Activated CD8-positive, alpha-beta memory T cell treated with anti-CD3 and anti-CD28 coated beads, Interleukin-2, amount 10 ng/mL, durations not matched to agents 7 days and 5 days (primary cell): ENCODE results near the gene CELF2. TPM values are rescaled to one million over a fixed set of nuclear protein-coding genes. Genes with fewer than 3 reads are reported as not detected.
A peak's percentile ranks its signal among the peaks of the same experiment; 100 is the strongest.

ENCODE experiments used
- ATAC-seq: fragments of 150-1000 bp; cut with Tn5 transposase; one replicate; pipeline ENCODE4 v1.10.0; 2021; ENCODE audit warnings: moderate library complexity
- CTCF ChIA-PET: fragments of 350-600 bp; sonication (Branson Sonifier 250); formaldehyde crosslinking; loops from one replicate; lab custom pipeline; 2021; ENCODE audit warnings: antibody characterized with exemption; lab: Charles Lee
- DNase-seq: peaks from one replicate; pipeline ENCODE4 v3.0.0-alpha.2; 2020
- H3K27ac Mint-ChIP-seq: one replicate; pipeline ENCODE4 v1.8.0; 2021; ENCODE audit warnings: mild to moderate bottlenecking, mixed read lengths
- H3K27me3 Mint-ChIP-seq: one replicate; pipeline ENCODE4 v1.8.0; 2021; ENCODE audit warnings: mixed read lengths
- H3K36me3 Mint-ChIP-seq: one replicate; pipeline ENCODE4 v1.8.0; 2021; ENCODE audit warnings: mild to moderate bottlenecking, mixed read lengths
- H3K4me1 Mint-ChIP-seq: one replicate; pipeline ENCODE4 v1.8.0; 2021; ENCODE audit warnings: mixed read lengths
- H3K4me3 Mint-ChIP-seq: one replicate; pipeline ENCODE4 v1.8.0; 2021; ENCODE audit warnings: mild to moderate bottlenecking, moderate library complexity, mixed read lengths
- H3K9me3 Mint-ChIP-seq: one replicate; pipeline ENCODE4 v1.8.0; 2022; ENCODE audit warnings: low read depth, mixed read lengths
- total RNA-seq, 2 experiments: library from RNA; stranded (reverse); gene quantifications; one replicate each; pipeline ENCODE4 v1.2.3, GENCODE V29; 2021

Gene CELF2
- total RNA-seq, 2 experiments from 2014 or later = 205 to 219 TPM

DNA sequence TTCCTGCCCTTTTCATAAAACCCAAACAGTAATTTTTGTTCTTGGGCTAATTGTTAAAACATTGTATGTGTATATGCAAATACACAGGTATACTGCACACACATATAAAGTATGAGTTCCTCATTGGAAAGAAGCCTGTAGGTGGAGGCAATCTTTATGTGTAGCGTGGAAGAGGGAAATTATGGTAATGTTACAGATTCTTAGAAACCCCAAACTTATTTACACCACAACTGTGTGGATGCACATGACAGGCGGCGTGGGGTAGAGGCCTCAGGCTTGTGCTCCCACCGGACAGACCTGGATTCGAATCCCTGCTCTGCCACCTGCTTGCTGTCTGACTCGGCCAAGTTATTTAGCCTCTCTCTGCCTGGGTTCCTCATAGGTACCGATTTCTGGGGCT, 223.0 kb downstream of the CELF2 start:
- Mint-ChIP-seq H3K36me3 (peaks cover 44% of the 10 kb centered on the region), H3K27ac (peak overlapping the region; percentile 9), H3K9me3 (no peaks in the 10 kb centered on the region), H3K4me1 (peaks cover 77% of the 10 kb centered on the region), H3K4me3 (no peak overlapping the region), H3K27me3 (no peaks in the 10 kb centered on the region)
- ATAC-seq = no peak
- CTCF ChIA-PET = no interaction called here
- DNase-seq = no peak

- ATAC-seq = peak; percentile 28
- CTCF ChIA-PET = interaction anchor here (0.9 kb wide), 1 partner anchor 95 kb away, joined by 3 read pairs; no protein-coding TSS in a partner anchor
- no peak for DNase-seq
- Mint-ChIP-seq H3K27ac (peak overlapping the region; percentile 60), H3K9me3 (no peaks in the 10 kb centered on the region), H3K4me1 (peaks cover 57% of the 10 kb centered on the region), H3K27me3 (no peaks in the 10 kb centered on the region), H3K36me3 (peaks cover 33% of the 10 kb centered on the region), H3K4me3 (no peak overlapping the region)
Measured at GRCh38 chr10:11242443-11243387, 225.0 kb downstream of the CELF2 start.

GRCh38 chr10:11243425-11244222, 226.0 kb downstream of the CELF2 start:
- H3K27ac Mint-ChIP-seq = peak overlapping the region; percentile 60

GRCh38 chr10:11245095-11245479, 227.4 kb downstream of the CELF2 start:
- no peak for ATAC-seq
- Mint-ChIP-seq H3K9me3 (no peaks in the 10 kb centered on the region), H3K27me3 (no peaks in the 10 kb centered on the region), H3K4me1 (peaks cover 40% of the 10 kb centered on the region), H3K36me3 (peaks cover 36% of the 10 kb centered on the region), H3K4me3 (no peak overlapping the region), H3K27ac (no peak overlapping the region)
- CTCF ChIA-PET = no interaction called here
- no peak for DNase-seq

More at GRCh38 chr10:11243425-11244222, 226.0 kb downstream of the CELF2 start:
- Mint-ChIP-seq H3K27me3 (no peaks in the 10 kb centered on the region), H3K9me3 (no peaks in the 10 kb centered on the region), H3K4me1 (peaks cover 50% of the 10 kb centered on the region), H3K4me3 (no peak overlapping the region), H3K36me3 (peaks cover 31% of the 10 kb centered on the region)
- no peak for DNase-seq
- no peak for ATAC-seq
- CTCF ChIA-PET = interaction anchor here (0.9 kb wide), 1 partner anchor 96 kb away, joined by 3 read pairs; no protein-coding TSS in a partner anchor

DNA sequence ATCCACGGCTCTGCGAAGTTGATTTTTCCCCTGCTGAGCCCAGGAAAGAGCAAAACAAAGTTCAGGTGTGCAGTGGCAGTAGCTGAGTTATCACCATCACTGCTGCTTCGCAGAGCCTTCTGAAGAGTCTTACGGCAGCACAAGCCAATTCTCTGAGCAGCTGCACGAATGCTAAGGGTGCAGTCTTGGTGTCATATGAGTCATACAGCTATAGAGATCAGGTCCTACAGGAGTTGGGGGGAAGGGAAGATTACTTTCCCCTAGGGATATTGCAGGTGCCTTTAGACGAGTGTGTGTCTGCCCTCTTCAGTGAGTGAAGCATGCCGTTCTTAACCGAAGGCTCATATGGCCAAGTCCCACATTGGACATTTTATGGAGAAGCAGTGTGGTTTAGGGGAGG, 227.8 kb downstream of the CELF2 start:
- peaks cover 36% of the 10 kb centered on the region for H3K4me1 Mint-ChIP-seq

DNA sequence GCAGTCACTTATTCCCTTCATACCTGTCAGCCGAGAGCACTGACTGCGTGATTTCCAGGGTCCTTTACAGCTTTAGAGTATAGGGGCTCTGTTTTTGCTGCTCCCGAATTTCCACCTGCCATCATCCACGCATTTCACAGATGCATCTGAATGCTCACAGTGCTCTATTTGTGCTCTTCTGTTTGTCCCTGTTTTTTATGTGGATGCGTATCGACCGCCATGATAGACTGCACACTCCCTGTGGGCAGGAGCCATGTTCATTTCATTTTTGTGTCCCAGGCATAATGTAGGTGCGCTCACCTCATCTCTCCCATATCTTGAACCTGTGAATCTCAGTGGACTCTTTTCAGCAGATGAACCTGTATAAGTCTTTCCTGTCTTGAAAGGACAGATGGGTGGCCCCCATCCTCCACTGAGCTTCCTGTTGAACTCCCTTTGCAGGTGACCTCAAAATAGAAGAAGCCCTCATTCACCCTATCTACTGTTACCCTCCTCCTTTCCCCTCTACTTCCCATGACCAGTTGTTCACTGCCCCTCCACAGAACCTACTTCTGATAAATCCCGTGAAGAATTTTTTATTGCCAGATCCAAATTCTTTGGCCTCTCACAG, 228.4 kb downstream of the CELF2 start:
- no peaks in the 10 kb centered on the region for H3K9me3 Mint-ChIP-seq
- H3K4me3 Mint-ChIP-seq = no peak overlapping the region
- peaks cover 36% of the 10 kb centered on the region for H3K36me3 Mint-ChIP-seq
- CTCF ChIA-PET = interaction anchor here (1.2 kb wide), 1 partner anchor 20 kb away, joined by 3 read pairs; no protein-coding TSS in a partner anchor
- no peaks in the 10 kb centered on the region for H3K27me3 Mint-ChIP-seq
- H3K4me1 Mint-ChIP-seq = peaks cover 31% of the 10 kb centered on the region
- DNase-seq (no peak), ATAC-seq (no peak)
- H3K27ac Mint-ChIP-seq = no peak overlapping the region

More for the DNA sequence above, 227.8 kb downstream of the CELF2 start:
- ATAC-seq = no peak
- Mint-ChIP-seq H3K27ac (no peak overlapping the region), H3K4me3 (no peak overlapping the region), H3K27me3 (no peaks in the 10 kb centered on the region), H3K9me3 (no peaks in the 10 kb centered on the region), H3K36me3 (peaks cover 36% of the 10 kb centered on the region)
- no peak for DNase-seq
- CTCF ChIA-PET = interaction anchor here (1.2 kb wide), 1 partner anchor 19 kb away, joined by 3 read pairs; no protein-coding TSS in a partner anchor

- H3K27ac Mint-ChIP-seq = no peak overlapping the region
- H3K4me3 Mint-ChIP-seq = no peak overlapping the region
- no peak for ATAC-seq
- H3K36me3 Mint-ChIP-seq = peaks cover 41% of the 10 kb centered on the region
- CTCF ChIA-PET = interaction anchor here (1.2 kb wide), 1 partner anchor 21 kb away, joined by 3 read pairs; no protein-coding TSS in a partner anchor
- H3K9me3 Mint-ChIP-seq = no peaks in the 10 kb centered on the region
- no peaks in the 10 kb centered on the region for H3K27me3 Mint-ChIP-seq
- peaks cover 24% of the 10 kb centered on the region for H3K4me1 Mint-ChIP-seq
- DNase-seq = no peak
Measured at GRCh38 chr10:11246752-11247467, 229.2 kb downstream of the CELF2 start.

- Mint-ChIP-seq H3K27me3 (no peaks in the 10 kb centered on the region), H3K9me3 (no peaks in the 10 kb centered on the region), H3K27ac (no peak overlapping the region), H3K4me1 (peaks cover 9% of the 10 kb centered on the region), H3K36me3 (peaks cover 46% of the 10 kb centered on the region), H3K4me3 (no peak overlapping the region)
- ATAC-seq (no peak), DNase-seq (no peak)
- CTCF ChIA-PET = no interaction called here
Measured at GRCh38 chr10:11249152-11249807, 231.6 kb downstream of the CELF2 start.

DNA sequence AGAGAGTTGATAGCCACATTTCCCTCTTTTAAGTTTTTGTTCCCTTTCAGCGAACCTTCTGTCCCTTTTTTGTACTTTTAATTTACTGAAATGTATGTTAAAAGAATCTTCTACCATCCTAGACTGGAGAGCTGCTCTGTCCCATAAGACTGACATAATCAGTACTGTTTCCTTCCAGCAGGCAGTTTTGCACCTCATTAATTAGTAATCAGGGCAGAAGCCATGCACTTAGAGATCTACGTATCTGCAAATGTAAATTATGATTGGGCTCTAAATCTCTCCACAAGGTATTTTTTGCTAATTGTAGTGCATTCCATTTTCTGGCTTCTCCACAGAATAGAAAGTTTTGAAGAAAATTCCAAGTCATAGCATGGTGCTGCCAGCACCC, 232.1 kb downstream of the CELF2 start:
- DNase-seq = no peak
- CTCF ChIA-PET = no interaction called here
- ATAC-seq = no peak
- peaks cover 50% of the 10 kb centered on the region for H3K36me3 Mint-ChIP-seq
- no peaks in the 10 kb centered on the region for H3K9me3 Mint-ChIP-seq
- no peaks in the 10 kb centered on the region for H3K27me3 Mint-ChIP-seq
- H3K4me3 Mint-ChIP-seq = no peak overlapping the region
- H3K27ac Mint-ChIP-seq = no peak overlapping the region
- peaks cover 12% of the 10 kb centered on the region for H3K4me1 Mint-ChIP-seq

DNA sequence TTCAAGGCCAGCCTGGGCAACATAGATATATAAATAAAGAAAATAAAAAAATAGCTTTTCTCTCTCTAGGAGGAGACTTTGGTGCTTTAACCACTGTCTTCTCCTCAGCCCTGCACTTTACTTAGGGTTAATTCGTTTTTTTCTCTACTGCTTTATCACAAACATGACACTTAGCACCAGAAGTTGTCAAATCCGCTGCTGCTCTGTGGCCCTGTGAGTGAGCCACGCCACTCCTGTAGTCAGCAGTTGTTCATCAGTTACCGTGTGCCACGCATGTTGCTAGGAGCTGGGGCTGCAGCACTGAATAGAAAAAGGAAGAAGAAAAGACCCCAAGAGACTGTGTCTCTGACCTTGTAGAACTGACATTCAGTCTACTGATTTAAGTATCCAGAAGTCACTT, 232.6 kb downstream of the CELF2 start:
- DNase-seq = no peak
- no peaks in the 10 kb centered on the region for H3K27me3 Mint-ChIP-seq
- no peaks in the 10 kb centered on the region for H3K9me3 Mint-ChIP-seq
- H3K36me3 Mint-ChIP-seq = peaks cover 55% of the 10 kb centered on the region
- H3K4me3 Mint-ChIP-seq = no peak overlapping the region
- CTCF ChIA-PET = no interaction called here
- H3K27ac Mint-ChIP-seq = peak overlapping the region; percentile 26
- peaks cover 17% of the 10 kb centered on the region for H3K4me1 Mint-ChIP-seq
- ATAC-seq = no peak

GRCh38 chr10:11252887-11253286, 235.2 kb downstream of the CELF2 start:
- Mint-ChIP-seq H3K27ac (no peak overlapping the region), H3K36me3 (peaks cover 73% of the 10 kb centered on the region)
- CTCF ChIA-PET = no interaction called here

DNA sequence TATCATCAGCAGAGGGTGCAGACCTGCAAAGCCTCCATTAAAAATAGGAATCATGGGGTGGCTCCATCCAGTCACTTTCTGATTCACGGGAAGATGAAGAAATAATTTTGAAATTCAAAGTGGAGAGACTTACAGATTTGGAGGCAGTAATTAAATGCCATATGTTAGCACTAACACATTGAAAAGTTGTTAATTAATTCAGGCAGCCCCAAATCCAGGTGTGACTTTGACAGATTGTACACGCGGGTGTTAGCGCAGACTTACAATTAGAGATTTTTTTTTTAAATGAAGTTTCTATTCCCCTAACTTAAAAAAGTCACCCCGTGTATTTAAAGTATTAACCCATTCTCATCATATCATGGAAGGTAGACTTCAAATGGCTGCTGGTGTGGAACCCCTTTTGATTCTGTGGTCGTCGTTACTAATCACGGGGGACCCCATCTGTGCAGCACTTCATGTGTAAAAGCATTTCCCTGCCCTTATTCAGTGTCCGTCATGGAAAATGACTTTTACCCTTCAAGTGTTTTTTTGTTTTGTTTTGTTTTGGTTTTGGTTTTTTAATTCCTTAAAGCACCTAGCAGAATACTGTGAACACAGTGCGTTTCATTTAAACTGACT, 235.8 kb downstream of the CELF2 start:
- Mint-ChIP-seq H3K27ac (no peak overlapping the region), H3K9me3 (no peaks in the 10 kb centered on the region), H3K4me3 (no peak overlapping the region), H3K4me1 (peaks cover 43% of the 10 kb centered on the region), H3K36me3 (peaks cover 78% of the 10 kb centered on the region), H3K27me3 (no peaks in the 10 kb centered on the region)
- no peak for DNase-seq
- no peak for ATAC-seq
- CTCF ChIA-PET = no interaction called here

More at GRCh38 chr10:11252887-11253286, 235.2 kb downstream of the CELF2 start:
- H3K4me1 Mint-ChIP-seq = peaks cover 37% of the 10 kb centered on the region
- H3K27me3 Mint-ChIP-seq = no peaks in the 10 kb centered on the region
- no peak overlapping the region for H3K4me3 Mint-ChIP-seq
- DNase-seq (no peak), ATAC-seq (no peak)
- H3K9me3 Mint-ChIP-seq = no peaks in the 10 kb centered on the region
